Suprapubic skin (tissue), 4 donors: ENCODE measurements around the gene RNGTT. TPM values are rescaled to one million over a fixed set of nuclear protein-coding genes. Genes with fewer than 3 reads are reported as not detected.
"Not testable (repeated sequence)": the region's sequence is repeated elsewhere in the genome, so short reads cannot be mapped to it uniquely, and the experiment has no call there.

Source experiments
- DNase-seq, 2 donors: peaks; one replicate each; pipeline ENCODE4 v3.0.0-alpha.2; 2019; ENCODE audit warnings: low spot score in 2 of 2
- H3K27ac ChIP-seq: fragments of 200-600 bp; sonication (generic); one replicate; pipeline ENCODE4 v1.5.1; 2019
- H3K27me3 ChIP-seq: fragments of 200-600 bp; sonication (generic); one replicate; pipeline ENCODE4 v1.5.1; 2019
- H3K36me3 ChIP-seq: fragments of 200-600 bp; sonication (generic); one replicate; pipeline ENCODE4 v1.5.1; 2019
- H3K4me1 ChIP-seq: fragments of 200-600 bp; sonication (generic); one replicate; pipeline ENCODE4 v1.5.1; 2019
- H3K4me3 ChIP-seq: fragments of 200-600 bp; sonication (generic); one replicate; pipeline ENCODE4 v1.5.1; 2019; ENCODE audit warnings: mild to moderate bottlenecking
- H3K9me3 ChIP-seq: fragments of 200-600 bp; sonication (generic); one replicate; pipeline ENCODE4 v1.5.1; 2019
- EP300 ChIP-seq: sonication (generic); formaldehyde crosslinking; IDR thresholded peaks from one replicate; pipeline ENCODE4 v1.6.1; 2017; ENCODE audit warnings: antibody characterized with exemption
- POLR2A ChIP-seq, 2 donors: fragments of 450-650 bp; IDR thresholded peaks; one replicate each; pipeline ENCODE4 v1.6.1; 2017; ENCODE audit warnings: antibody characterized with exemption in 2 of 2, mild to moderate bottlenecking in 2 of 2, moderate library complexity in 2 of 2
- POLR2AphosphoS5 ChIP-seq, 3 donors: sonication (generic); formaldehyde crosslinking; IDR thresholded peaks; one replicate each; pipeline ENCODE4 v1.6.1; 2017; ENCODE audit warnings: antibody characterized with exemption in 3 of 3
- WGBS: methylation state at CpG from one replicate; pipeline ENCODE4 v1.1.5; 2018; 5-methylcytosine and 5-hydroxymethylcytosine counted together
- total RNA-seq, 4 donors: library from RNA; depleted of rRNA; stranded (reverse); fragments of >200 nt; gene quantifications; one replicate each; pipeline ENCODE4 v1.1.0, GENCODE V29; 2016
- TF ChIP-seq, protein P1 (sequence below), 2 donors: fragments of 200-600 bp in 1 of 2; fragments of 450-650 bp in 1 of 2; sonication (generic) in 1 of 2; IDR thresholded peaks; one replicate each; pipeline ENCODE4 v1.5.1; 2016 to 2019; ENCODE audit warnings: antibody characterized with exemption in 2 of 2, mild to moderate bottlenecking in 1 of 2, moderate library complexity in 1 of 2

Gene RNGTT
- total RNA-seq, 4 donors from 2014 or later: 8.6 to 13.6 (median 11.6) TPM

DNA sequence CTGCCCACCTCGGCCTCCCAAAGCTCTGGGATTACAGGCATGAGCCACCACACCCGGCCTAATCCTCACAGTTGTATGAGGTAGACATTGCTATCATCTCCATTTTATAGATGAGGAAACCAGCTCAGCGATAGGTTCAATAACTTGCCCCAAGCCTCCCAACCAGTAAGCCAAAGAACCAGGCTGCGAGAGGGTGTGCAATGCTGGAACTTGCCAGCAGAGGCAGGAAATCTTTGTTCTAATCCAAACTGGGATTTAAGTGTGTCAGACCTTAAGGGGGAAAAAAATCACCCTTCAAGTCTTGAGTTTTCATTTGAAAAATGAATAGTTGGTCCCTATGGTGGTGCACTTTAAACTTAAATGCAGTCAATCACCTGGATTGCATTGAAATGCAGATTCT lies 20.1 kb upstream of the RNGTT start:
- H3K27ac ChIP-seq: no peak overlapping the region
- no peak overlapping the region for H3K4me3 ChIP-seq
- H3K36me3 ChIP-seq: no peaks in the 10 kb centered on the region
- no peak for DNase-seq
- no peak for TF ChIP-seq EP300
- TF ChIP-seq, protein P1, sequence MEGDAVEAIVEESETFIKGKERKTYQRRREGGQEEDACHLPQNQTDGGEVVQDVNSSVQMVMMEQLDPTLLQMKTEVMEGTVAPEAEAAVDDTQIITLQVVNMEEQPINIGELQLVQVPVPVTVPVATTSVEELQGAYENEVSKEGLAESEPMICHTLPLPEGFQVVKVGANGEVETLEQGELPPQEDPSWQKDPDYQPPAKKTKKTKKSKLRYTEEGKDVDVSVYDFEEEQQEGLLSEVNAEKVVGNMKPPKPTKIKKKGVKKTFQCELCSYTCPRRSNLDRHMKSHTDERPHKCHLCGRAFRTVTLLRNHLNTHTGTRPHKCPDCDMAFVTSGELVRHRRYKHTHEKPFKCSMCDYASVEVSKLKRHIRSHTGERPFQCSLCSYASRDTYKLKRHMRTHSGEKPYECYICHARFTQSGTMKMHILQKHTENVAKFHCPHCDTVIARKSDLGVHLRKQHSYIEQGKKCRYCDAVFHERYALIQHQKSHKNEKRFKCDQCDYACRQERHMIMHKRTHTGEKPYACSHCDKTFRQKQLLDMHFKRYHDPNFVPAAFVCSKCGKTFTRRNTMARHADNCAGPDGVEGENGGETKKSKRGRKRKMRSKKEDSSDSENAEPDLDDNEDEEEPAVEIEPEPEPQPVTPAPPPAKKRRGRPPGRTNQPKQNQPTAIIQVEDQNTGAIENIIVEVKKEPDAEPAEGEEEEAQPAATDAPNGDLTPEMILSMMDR (IDR thresholded peaks at IDR 0.05): peak; percentile 51 to 70
- no peaks in the 10 kb centered on the region for H3K9me3 ChIP-seq
- no peaks in the 10 kb centered on the region for H3K27me3 ChIP-seq
- H3K4me1 ChIP-seq: peaks cover 13% of the 10 kb centered on the region
- WGBS: 74% methylated on average over 4 of the region's 4 CpGs

DNA sequence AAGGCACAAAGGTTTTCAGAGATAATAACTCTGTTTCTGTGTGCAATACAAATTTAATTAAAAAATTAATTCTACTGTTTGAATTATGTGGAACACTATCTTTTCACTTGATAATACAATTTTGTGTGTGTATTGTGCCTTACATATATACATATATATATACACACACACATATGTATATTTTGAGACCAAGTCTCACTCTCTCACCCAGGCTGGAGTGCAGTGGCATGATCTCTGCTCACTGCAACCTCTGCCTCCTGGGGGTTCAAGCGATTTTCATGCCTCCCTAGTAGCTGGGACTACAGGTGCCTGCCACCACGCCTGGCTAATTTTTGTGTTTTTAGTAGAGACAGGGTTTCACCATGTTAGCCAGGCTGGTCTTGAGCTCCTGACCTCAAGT lies 19.7 kb upstream of the RNGTT start:
- not testable (repeated sequence) for H3K9me3 ChIP-seq, H3K27me3 ChIP-seq, H3K36me3 ChIP-seq, H3K4me3 ChIP-seq, H3K27ac ChIP-seq, DNase-seq
- H3K4me1 ChIP-seq: peaks cover 13% of the 10 kb centered on the region
- 96% methylated on average over 2 of the region's 2 CpGs for WGBS

DNA sequence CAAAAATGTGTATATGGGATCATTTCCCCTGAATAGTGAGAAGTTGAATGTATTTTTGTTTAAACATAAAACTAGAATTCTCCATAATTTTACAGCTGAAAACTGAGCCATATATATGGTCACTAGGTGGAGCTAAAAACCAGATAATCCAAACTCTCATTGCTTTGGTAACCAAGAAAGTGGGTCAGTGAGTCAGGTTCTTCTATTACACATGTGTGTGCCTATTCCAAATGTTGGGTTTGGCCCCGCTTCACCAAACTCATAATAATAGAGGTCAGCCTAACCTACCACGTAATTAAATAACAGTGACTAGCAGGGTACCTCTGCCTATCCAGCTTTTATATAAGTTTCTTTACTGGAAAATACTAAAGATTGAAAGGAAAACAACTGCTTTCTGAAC lies 19.3 kb upstream of the RNGTT start:
- H3K27ac ChIP-seq: no peak overlapping the region
- no peak for TF ChIP-seq POLR2A (IDR thresholded peaks at IDR 0.05)
- no peak for TF ChIP-seq EP300
- TF ChIP-seq POLR2AphosphoS5 (IDR thresholded peaks at IDR 0.05): peak in 1 of 3 donors; percentile 26
- TF ChIP-seq, protein P1 (IDR thresholded peaks at IDR 0.05): peak; percentile 50 to 85
- 0% methylated on average over 2 of the region's 2 CpGs for WGBS

DNA sequence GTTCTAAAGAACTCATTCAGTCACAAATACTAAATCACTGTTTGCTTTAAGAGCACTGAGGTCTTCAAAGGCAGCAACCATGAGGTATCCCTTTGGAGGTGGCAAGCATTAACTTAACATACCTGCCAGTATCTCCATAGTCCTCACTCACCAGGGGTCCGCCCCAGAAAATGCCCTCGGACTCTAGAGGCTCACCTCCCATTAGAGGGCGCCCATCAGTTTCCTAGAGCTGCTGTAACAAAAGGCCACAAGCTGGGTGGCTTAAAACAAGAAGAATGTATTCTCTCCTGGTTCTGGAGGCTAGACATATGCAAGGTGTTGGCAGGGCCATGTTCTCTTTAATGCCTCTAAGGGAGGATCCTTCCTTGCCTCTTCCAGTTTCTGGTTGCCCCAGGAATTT lies 12.0 kb upstream of the RNGTT start:
- no peaks in the 10 kb centered on the region for H3K4me1 ChIP-seq

More for the DNA sequence above, 19.3 kb upstream of the RNGTT start:
- Histone ChIP-seq H3K4me3 (no peak overlapping the region), H3K27me3 (no peaks in the 10 kb centered on the region), H3K4me1 (peaks cover 13% of the 10 kb centered on the region), H3K9me3 (no peaks in the 10 kb centered on the region), H3K36me3 (no peaks in the 10 kb centered on the region)
- peak in 1 of 2 donors; percentile 71 for DNase-seq

DNA sequence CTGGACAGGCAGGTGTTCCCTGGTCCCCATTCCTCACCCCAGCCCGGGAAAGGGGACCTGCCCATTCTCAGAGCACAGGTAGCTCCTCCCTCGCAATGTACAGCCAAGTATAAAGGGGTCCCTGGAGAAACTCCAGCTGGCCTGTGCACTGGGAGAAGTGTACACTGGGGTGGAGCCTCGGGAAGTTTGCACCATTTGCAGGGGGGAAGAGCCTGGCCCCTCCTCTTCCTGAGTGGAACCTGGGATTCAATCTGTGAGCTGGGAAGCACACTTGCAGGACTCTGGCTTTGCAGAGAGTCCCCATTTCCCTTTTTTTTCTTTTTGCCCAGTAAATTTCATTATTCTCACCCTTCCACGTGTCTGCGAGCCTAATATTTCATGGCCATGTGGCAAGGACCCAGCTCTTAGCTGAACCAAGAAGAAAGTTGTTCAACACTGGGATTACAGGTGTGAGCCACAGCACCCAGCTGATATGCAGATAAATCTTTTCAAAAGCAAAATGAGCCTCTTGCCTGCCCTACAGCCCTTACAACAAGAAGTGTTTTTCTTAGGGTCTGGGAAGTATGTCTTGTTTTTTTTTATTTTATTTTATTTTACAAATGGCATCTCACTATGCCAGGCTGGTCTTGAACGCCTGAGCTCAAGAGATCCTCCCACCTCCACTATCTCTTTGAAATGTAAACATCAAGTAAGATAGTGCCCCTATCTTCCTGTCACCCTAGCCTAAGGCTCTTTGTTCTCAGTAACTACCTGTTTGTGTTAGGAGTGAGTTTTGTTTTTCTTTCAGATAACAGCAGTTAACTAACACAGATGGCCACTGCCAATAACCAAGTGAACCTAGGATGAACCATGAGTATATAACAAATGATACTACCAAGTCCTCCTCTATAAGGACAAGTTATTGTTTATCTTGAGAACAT lies 9.3 kb upstream of the RNGTT start:
- no peaks in the 10 kb centered on the region for H3K27me3 ChIP-seq
- H3K4me1 ChIP-seq: no peaks in the 10 kb centered on the region
- no peaks in the 10 kb centered on the region for H3K36me3 ChIP-seq
- H3K27ac ChIP-seq: no peak overlapping the region
- no peak overlapping the region for H3K4me3 ChIP-seq
- H3K9me3 ChIP-seq: peaks cover 4% of the 10 kb centered on the region
- DNase-seq: no peak
- TF ChIP-seq POLR2A (IDR thresholded peaks at IDR 0.05) (no peak), EP300 (no peak), POLR2AphosphoS5 (IDR thresholded peaks at IDR 0.05) (no peak)
- TF ChIP-seq, protein P1 (IDR thresholded peaks at IDR 0.05): no peak
- 56% methylated on average over 6 of the region's 6 CpGs for WGBS

More for the DNA sequence above, 12.0 kb upstream of the RNGTT start:
- Histone ChIP-seq H3K9me3 (no peaks in the 10 kb centered on the region), H3K36me3 (no peaks in the 10 kb centered on the region), H3K4me3 (no peak overlapping the region), H3K27ac (no peak overlapping the region), H3K27me3 (no peaks in the 10 kb centered on the region)
- TF ChIP-seq POLR2A (IDR thresholded peaks at IDR 0.05) (no peak), POLR2AphosphoS5 (IDR thresholded peaks at IDR 0.05) (no peak), EP300 (no peak)
- TF ChIP-seq, protein P1 (IDR thresholded peaks at IDR 0.05): no peak
- WGBS: 74% methylated on average over 3 of the region's 3 CpGs
- no peak for DNase-seq
